CD4-positive, alpha-beta T cell (primary cell): ENCODE results near the gene PFKL. TPM values are rescaled to one million over a fixed set of nuclear protein-coding genes. Genes with fewer than 3 reads are reported as not detected.

Experiments
- ATAC-seq: fragments of 200-7000 bp; cut with Tn5 transposase; one replicate; pipeline ENCODE4 v1.10.0; 2022; ENCODE audit warnings: mild to moderate bottlenecking; ENCODE audit not compliant: poor library complexity
- CTCF ChIA-PET: fragments of 350-600 bp; sonication (Branson Sonifier 250); formaldehyde crosslinking; loops from one replicate; lab custom pipeline; 2021; ENCODE audit warnings: antibody characterized with exemption, inconsistent platforms; lab: Charles Lee
- POLR2A ChIA-PET: fragments of 350-600 bp; sonication (Branson Sonifier 250); formaldehyde crosslinking; loops from one replicate; lab custom pipeline; 2021; ENCODE audit warnings: antibody characterized with exemption, inconsistent platforms; lab: Charles Lee
- DNase-seq, 14 experiments: peaks; one replicate each; pipeline ENCODE4 v3.0.0-alpha.2; 2013 to 2020; ENCODE audit warnings: mixed read lengths in 2 of 14
- H3K27ac ChIP-seq, 2 donors: one replicate each; pipeline versions ENCODE4 v1.5.1 to v1.7.0; 2013; ENCODE audit warnings: low read length in 2 of 2, low read depth in 1 of 2, mild to moderate bottlenecking in 1 of 2
- H3K27me3 ChIP-seq, 2 experiments: 1 replicate in 1 of 2; 2 replicates in 1 of 2; pipeline versions ENCODE4 v1.6.1 to v1.7.0; 2013; ENCODE audit warnings: low read length in 2 of 2, control low read depth in 1 of 2, mild to moderate bottlenecking in 1 of 2, moderate library complexity in 1 of 2; ENCODE audit not compliant: insufficient read depth in 2 of 2, control insufficient read depth in 1 of 2
- H3K36me3 ChIP-seq: one replicate; pipeline ENCODE4 v1.6.1; 2013; ENCODE audit warnings: low read length, control low read depth; ENCODE audit not compliant: insufficient read depth
- H3K4me1 ChIP-seq: one replicate; pipeline ENCODE4 v1.6.1; 2013; ENCODE audit warnings: low read length, control low read depth; ENCODE audit not compliant: insufficient read depth
- H3K4me3 ChIP-seq: one replicate; pipeline ENCODE4 v1.5.1; 2013; ENCODE audit warnings: mild to moderate bottlenecking, low read length, moderate library complexity
- H3K9me3 ChIP-seq, 2 experiments: 1 replicate in 1 of 2; 2 replicates in 1 of 2; pipeline versions ENCODE4 v1.6.1 to v1.7.0; 2013; ENCODE audit warnings: low read length in 2 of 2, mild to moderate bottlenecking in 2 of 2, control low read depth in 1 of 2, moderate library complexity in 1 of 2; ENCODE audit not compliant: control insufficient read depth in 1 of 2, insufficient read depth in 1 of 2
- H3K27ac Mint-ChIP-seq: one replicate; pipeline ENCODE4 v1.8.0; 2020; ENCODE audit warnings: mixed read lengths
- H3K27me3 Mint-ChIP-seq: one replicate; pipeline ENCODE4 v1.8.0; 2021; ENCODE audit warnings: mixed read lengths
- H3K36me3 Mint-ChIP-seq: one replicate; pipeline ENCODE4 v1.8.0; 2021; ENCODE audit warnings: low read depth, mixed read lengths
- H3K4me1 Mint-ChIP-seq: one replicate; pipeline ENCODE4 v1.8.0; 2021; ENCODE audit warnings: low read depth, mixed read lengths
- H3K4me3 Mint-ChIP-seq: one replicate; pipeline ENCODE4 v1.8.0; 2020; ENCODE audit warnings: mild to moderate bottlenecking, mixed read lengths
- H3K9me3 Mint-ChIP-seq: one replicate; pipeline ENCODE4 v1.8.0; 2020; ENCODE audit warnings: mixed read lengths
- CTCF ChIP-seq: fragments of 200-600 bp; IDR thresholded peaks from one replicate; pipeline ENCODE4 v1.8.0; 2022; ENCODE audit warnings: antibody characterized with exemption, mild to moderate bottlenecking
- intact Hi-C, 2 experiments: fragments of 100-400 bp; cut with DNase I in 1 of 2; cut with micrococcal nuclease in 1 of 2; formaldehyde crosslinking; loops; one replicate each; pipeline versions ENCODE4 v1.15.1 to v1.9.0; 2023 to 2025; cut with DNase I, micrococcal nuclease
- total RNA-seq, 174 experiments: library from RNA in 2 of 174; stranded (reverse) in 2 of 174; gene quantifications; one replicate each; pipeline ENCODE4 v1.2.3 and lab custom pipeline; 2021 to 2026

The PFKL gene
- total RNA-seq, 2 experiments from 2014 or later = 115 to 117 TPM

- intact Hi-C loops = no loop called here
- H3K27ac Mint-ChIP-seq = peak overlapping the region; percentile 42
Measured at GRCh38 chr21:44290327-44291077, 9.4 kb upstream of the PFKL start.

GRCh38 chr21:44291078-44291935 lies 8.5 kb upstream of the PFKL start:
- Mint-ChIP-seq H3K4me3 (no peak overlapping the region), H3K36me3 (no peaks in the 10 kb centered on the region), H3K27ac (no peak overlapping the region), H3K27me3 (peaks cover 4% of the 10 kb centered on the region), H3K9me3 (no peaks in the 10 kb centered on the region), H3K4me1 (peaks cover 10% of the 10 kb centered on the region)
- ATAC-seq (no peak), DNase-seq (no peak)
- Histone ChIP-seq H3K9me3 (peaks cover 0 to 7% of the 10 kb centered on the region in 2 experiments), H3K36me3 (no peaks in the 10 kb centered on the region), H3K27me3 (no peaks in the 10 kb centered on the region), H3K4me1 (peaks cover 56% of the 10 kb centered on the region), H3K4me3 (no peak overlapping the region), H3K27ac (no peak overlapping the region)
- TF ChIP-seq CTCF = no peak
- CTCF ChIA-PET = no interaction called here
- intact Hi-C loops = no loop called here
- POLR2A ChIA-PET = no interaction called here

More at GRCh38 chr21:44290327-44291077, 9.4 kb upstream of the PFKL start:
- Mint-ChIP-seq H3K36me3 (no peaks in the 10 kb centered on the region), H3K4me1 (peaks cover 9% of the 10 kb centered on the region), H3K4me3 (peak overlapping the region; percentile 45), H3K9me3 (no peaks in the 10 kb centered on the region), H3K27me3 (peaks cover 4% of the 10 kb centered on the region)
- no peak for TF ChIP-seq CTCF
- Histone ChIP-seq H3K36me3 (no peaks in the 10 kb centered on the region), H3K27me3 (no peaks in the 10 kb centered on the region), H3K4me3 (no peak overlapping the region), H3K4me1 (peaks cover 48% of the 10 kb centered on the region), H3K27ac (no peak overlapping the region), H3K9me3 (peaks cover 0 to 7% of the 10 kb centered on the region in 2 experiments)
- CTCF ChIA-PET = no interaction called here
- DNase-seq (no peak), ATAC-seq (no peak)
- POLR2A ChIA-PET = no interaction called here

- no peaks in the 10 kb centered on the region for H3K27me3 ChIP-seq
- Mint-ChIP-seq H3K4me3 (peak overlapping the region; percentile 38), H3K27ac (peak overlapping the region; percentile 39), H3K36me3 (no peaks in the 10 kb centered on the region), H3K27me3 (peaks cover 4% of the 10 kb centered on the region), H3K4me1 (peaks cover 10% of the 10 kb centered on the region), H3K9me3 (no peaks in the 10 kb centered on the region)
- peak overlapping the region; percentile 14 for H3K4me3 ChIP-seq
- H3K27ac ChIP-seq = no peak overlapping the region
- CTCF ChIA-PET = no interaction called here
- H3K36me3 ChIP-seq = no peaks in the 10 kb centered on the region
- H3K9me3 ChIP-seq = peaks cover 0 to 7% of the 10 kb centered on the region in 2 experiments
- no peak for TF ChIP-seq CTCF
- ATAC-seq (no peak), DNase-seq (no peak)
- peaks cover 56% of the 10 kb centered on the region for H3K4me1 ChIP-seq
- POLR2A ChIA-PET = no interaction called here
- intact Hi-C loops = no loop called here
Measured at GRCh38 chr21:44291936-44292811, 7.7 kb upstream of the PFKL start.
